Astrocyte of the cerebellum (primary cell): ENCODE results near the gene CFAP74.

Source experiments
- DNase-seq: peaks from one replicate; pipeline ENCODE4 v3.0.0-alpha.2; 2011; ENCODE audit warnings: low read depth
- H3K4me3 ChIP-seq: 2 replicates; pipeline ENCODE4 v1.5.1; 2011; ENCODE audit warnings: mild to moderate bottlenecking, low read depth, low read length, moderate library complexity
- in situ Hi-C: cut with HindIII; loops from 2 replicates; pipeline ENCODE4 v1.10.0; 2017; ENCODE audit warnings: low sequenced_read_pairs
- TF ChIP-seq, protein P1 (sequence below): IDR thresholded peaks from 2 replicates; pipeline ENCODE4 v1.5.1; 2012; ENCODE audit warnings: low read length, low read depth, moderate library complexity, mild to moderate bottlenecking; ENCODE audit errors: missing control alignments

CFAP74 gene

DNA sequence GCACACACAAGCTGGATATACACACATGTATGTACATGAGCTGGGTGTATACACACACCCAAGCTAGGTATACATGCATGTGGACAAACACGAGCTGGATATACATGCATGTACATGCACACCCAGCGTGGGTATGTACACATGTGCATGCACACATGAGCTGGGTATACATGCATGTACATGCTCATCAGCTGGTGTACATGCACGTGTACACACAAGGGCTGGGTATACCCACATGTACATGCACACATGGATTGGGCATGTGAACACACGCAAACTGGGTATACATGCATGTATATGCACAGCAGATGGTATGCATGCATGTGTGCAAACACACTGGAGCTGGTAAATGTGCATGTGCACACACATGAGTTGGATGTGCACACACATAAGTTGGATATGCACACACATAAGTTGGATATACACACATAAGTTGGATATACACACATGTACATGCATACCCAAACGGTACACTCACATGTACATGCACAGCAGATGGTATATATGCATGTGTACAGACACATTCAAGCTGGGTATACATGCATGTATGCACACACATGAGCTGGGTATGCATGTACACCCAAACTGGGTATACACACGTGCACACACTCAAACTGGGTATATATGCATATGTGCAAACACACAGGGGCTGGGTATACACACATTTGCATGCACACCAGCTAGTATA, 105.2 kb downstream of the CFAP74 start:
- H3K4me3 ChIP-seq, result no peak overlapping the region
- TF ChIP-seq, protein P1, sequence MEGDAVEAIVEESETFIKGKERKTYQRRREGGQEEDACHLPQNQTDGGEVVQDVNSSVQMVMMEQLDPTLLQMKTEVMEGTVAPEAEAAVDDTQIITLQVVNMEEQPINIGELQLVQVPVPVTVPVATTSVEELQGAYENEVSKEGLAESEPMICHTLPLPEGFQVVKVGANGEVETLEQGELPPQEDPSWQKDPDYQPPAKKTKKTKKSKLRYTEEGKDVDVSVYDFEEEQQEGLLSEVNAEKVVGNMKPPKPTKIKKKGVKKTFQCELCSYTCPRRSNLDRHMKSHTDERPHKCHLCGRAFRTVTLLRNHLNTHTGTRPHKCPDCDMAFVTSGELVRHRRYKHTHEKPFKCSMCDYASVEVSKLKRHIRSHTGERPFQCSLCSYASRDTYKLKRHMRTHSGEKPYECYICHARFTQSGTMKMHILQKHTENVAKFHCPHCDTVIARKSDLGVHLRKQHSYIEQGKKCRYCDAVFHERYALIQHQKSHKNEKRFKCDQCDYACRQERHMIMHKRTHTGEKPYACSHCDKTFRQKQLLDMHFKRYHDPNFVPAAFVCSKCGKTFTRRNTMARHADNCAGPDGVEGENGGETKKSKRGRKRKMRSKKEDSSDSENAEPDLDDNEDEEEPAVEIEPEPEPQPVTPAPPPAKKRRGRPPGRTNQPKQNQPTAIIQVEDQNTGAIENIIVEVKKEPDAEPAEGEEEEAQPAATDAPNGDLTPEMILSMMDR, result no peak
- DNase-seq, result no peak
- in situ Hi-C loops, result no loop called here

- no peak overlapping the region for H3K4me3 ChIP-seq
- in situ Hi-C loops, result no loop called here
- TF ChIP-seq, protein P1, result no peak
- DNase-seq, result no peak
These were observed 107.9 kb downstream of the CFAP74 start for GRCh38 chr1:1895456-1896336.

- in situ Hi-C loops, result no loop called here
- TF ChIP-seq, protein P1, result no peak
- H3K4me3 ChIP-seq, result no peak overlapping the region
- DNase-seq, result no peak
These were observed 108.5 kb downstream of the CFAP74 start for GRCh38 chr1:1895060-1895418.

DNA sequence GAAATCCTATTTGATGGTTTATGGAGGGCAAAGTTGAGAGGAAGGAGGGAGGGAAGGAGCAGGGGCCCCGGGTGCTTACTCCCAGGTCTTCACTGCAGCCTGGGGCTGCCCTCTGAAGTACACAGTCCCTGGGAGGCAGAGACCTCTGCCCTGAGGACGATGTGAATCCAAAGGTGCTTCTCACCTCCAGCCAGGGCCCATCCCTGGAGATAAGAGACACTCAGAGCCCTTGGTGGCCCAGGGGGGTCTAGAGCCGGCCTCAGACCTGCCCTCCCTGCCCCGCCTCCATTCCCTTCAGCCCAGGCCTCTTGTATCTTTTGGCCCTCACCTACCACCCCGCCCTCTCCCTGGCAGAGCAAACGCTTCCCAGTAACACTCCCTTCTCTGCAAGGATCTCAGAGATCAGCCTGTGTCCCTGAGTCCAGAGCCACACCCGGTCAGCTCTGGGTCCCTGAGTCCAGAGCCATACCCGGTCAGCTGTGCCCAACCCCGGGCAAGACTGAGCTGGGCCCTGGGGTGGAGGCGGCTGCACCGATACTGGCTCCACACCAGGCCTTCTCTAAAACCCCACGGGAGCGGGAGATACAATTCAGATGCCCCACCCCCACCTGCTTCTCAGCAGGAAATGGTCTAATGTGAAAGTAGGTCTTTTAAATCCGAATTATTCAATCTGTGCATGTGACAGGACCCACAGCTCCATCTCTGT, 109.1 kb downstream of the CFAP74 start:
- TF ChIP-seq, protein P1, result no peak
- H3K4me3 ChIP-seq, result no peak overlapping the region
- in situ Hi-C loops, result no loop called here
- no peak for DNase-seq

DNA sequence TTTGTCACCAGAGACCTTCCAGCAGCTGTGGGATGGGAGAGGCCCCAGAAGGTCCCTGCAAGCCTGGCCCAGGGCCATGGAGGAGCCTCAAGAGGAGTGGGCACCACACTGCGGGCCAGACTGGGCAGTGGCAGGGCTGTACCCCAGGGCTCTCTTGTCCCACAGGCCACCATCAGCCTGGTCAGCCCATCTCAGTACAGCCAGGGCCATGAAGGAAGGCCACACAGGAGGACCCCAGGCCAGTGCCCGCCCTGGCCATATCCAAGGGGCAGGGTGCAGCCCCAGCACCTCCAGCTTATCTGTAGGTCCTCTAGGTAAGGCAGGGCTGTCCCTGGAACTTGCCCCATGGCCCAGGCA, 109.6 kb downstream of the CFAP74 start:
- no peak overlapping the region for H3K4me3 ChIP-seq
- TF ChIP-seq, protein P1, result no peak
- in situ Hi-C loops, result no loop called here
- DNase-seq, result no peak

- in situ Hi-C loops, result no loop called here
- no peak for DNase-seq
- H3K4me3 ChIP-seq, result no peak overlapping the region
- TF ChIP-seq, protein P1, result no peak
These were observed 110.1 kb downstream of the CFAP74 start for GRCh38 chr1:1893291-1893985.
